T-helper 22 cell (primary cell): ENCODE measurements around the gene TADA2A.

Experiments used
- DNase-seq: peaks from one replicate; pipeline ENCODE4 v3.0.0-alpha.2; 2020; ENCODE audit warnings: low read depth

TADA2A gene

GRCh38 chr17:37406635-37407461, at the start of gene TADA2A, which contains the start of gene ACACA:
Gene TADA2A, plus strand, starts transcription at chr17:37406886. Its CDS starts 4,480 bp downstream, at chr17:37411366.
Gene ACACA, minus strand, starts transcription at chr17:37406836. Its CDS starts 537 bp downstream, at chr17:37406299.
- DNase-seq = peak; percentile 66

GRCh38 chr17:37358098-37358829, 48.4 kb upstream of the TADA2A start:
- DNase-seq = peak; percentile 7

GRCh38 chr17:37358830-37359681, 47.6 kb upstream of the TADA2A start:
- DNase-seq = peak; percentile 88

- no peak for DNase-seq
Observed at GRCh38 chr17:37359682-37360188, 47.0 kb upstream of the TADA2A start.

- DNase-seq = no peak
Observed at GRCh38 chr17:37360632-37361031, 46.1 kb upstream of the TADA2A start.

GRCh38 chr17:37361543-37361942, 45.1 kb upstream of the TADA2A start:
- no peak for DNase-seq

- DNase-seq = no peak
Observed at GRCh38 chr17:37365589-37365988, 41.1 kb upstream of the TADA2A start.

- no peak for DNase-seq
Observed at GRCh38 chr17:37368577-37368976, 38.1 kb upstream of the TADA2A start.

GRCh38 chr17:37373530-37374159, 33.0 kb upstream of the TADA2A start:
- peak; percentile 16 for DNase-seq

GRCh38 chr17:37375706-37376105, 31.0 kb upstream of the TADA2A start, which contains the start of gene C17orf78:
Gene C17orf78, plus strand, starts transcription at chr17:37375985. Its CDS starts 108 bp downstream, at chr17:37376093.
- DNase-seq = no peak

GRCh38 chr17:37382056-37382455, 24.6 kb upstream of the TADA2A start:
- no peak for DNase-seq

GRCh38 chr17:37384560-37385149, 22.0 kb upstream of the TADA2A start:
- no peak for DNase-seq

GRCh38 chr17:37385474-37385990, 21.2 kb upstream of the TADA2A start:
- DNase-seq = no peak

GRCh38 chr17:37386462-37386861, 20.2 kb upstream of the TADA2A start:
- no peak for DNase-seq

- no peak for DNase-seq
Observed at GRCh38 chr17:37388266-37388665, 18.4 kb upstream of the TADA2A start.

- no peak for DNase-seq
Observed at GRCh38 chr17:37389160-37389559, 17.5 kb upstream of the TADA2A start.

- no peak for DNase-seq
Observed at GRCh38 chr17:37391146-37391545, 15.5 kb upstream of the TADA2A start.

GRCh38 chr17:37392024-37392590, 14.6 kb upstream of the TADA2A start:
- no peak for DNase-seq

GRCh38 chr17:37393352-37393751, 13.3 kb upstream of the TADA2A start:
- DNase-seq = no peak

GRCh38 chr17:37399265-37399803, 7.4 kb upstream of the TADA2A start:
- DNase-seq = no peak
